Cerebellar nuclear complex (tissue), 1 donor: ENCODE results near the gene TRPM8.
A peak's percentile ranks its signal among the peaks of the same experiment; 100 is the strongest.

Source experiments
- DNase-seq, 2 experiments: peaks; one replicate each; lab custom pipeline; 2025; lab: John Stamatoyannopoulos, UW

TRPM8 gene

DNA sequence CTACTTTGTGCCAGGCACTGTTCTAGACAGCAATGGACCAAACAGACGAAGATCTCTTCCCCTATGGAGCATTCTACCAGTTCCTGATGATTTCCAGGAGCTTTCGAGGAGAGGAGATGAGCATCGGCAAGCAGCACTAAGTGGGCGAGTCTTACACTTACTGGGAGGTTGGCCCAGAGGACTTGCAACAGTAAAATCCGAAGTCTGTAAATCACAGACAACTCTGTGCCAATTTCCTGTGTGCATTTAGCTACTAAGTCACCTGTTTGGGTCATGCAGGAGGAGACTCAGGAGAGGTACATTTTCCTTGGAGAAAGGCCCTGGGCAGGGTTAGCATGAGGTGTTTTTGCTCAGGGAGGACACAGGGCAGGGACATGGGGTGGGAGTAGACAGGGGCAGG, 58.9 kb downstream of the TRPM8 start:
- no peak for DNase-seq

DNA sequence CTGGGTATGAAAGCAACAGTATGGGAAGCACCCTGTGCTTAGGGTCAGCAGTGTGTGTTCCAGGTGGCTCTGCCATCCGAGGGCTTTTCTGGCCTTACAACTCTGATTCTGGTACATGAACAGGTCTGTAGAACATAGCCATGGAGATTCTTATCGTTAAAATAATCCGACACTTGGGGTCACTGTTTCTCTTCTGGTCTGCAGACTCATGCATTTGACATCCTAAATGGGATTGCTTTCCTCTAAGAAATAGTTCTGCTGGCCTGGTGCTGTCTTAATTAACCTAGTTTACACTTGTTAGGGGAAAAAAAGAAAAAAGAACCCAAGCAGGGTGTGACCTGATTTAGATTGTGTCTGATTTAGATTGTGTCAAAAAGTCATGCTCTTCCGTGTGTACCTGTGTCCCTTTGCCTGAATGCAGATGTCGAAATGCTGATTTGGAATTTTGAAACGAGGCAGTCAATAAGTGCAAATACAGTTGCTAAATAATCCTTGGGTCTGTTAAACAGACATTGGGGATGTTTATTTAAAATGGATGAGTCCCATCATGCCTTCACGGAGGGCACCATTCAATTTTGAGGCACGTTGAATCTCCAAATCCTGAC, 59.6 kb downstream of the TRPM8 start:
- peak in 1 of 2 experiments; percentile 52 for DNase-seq

DNA sequence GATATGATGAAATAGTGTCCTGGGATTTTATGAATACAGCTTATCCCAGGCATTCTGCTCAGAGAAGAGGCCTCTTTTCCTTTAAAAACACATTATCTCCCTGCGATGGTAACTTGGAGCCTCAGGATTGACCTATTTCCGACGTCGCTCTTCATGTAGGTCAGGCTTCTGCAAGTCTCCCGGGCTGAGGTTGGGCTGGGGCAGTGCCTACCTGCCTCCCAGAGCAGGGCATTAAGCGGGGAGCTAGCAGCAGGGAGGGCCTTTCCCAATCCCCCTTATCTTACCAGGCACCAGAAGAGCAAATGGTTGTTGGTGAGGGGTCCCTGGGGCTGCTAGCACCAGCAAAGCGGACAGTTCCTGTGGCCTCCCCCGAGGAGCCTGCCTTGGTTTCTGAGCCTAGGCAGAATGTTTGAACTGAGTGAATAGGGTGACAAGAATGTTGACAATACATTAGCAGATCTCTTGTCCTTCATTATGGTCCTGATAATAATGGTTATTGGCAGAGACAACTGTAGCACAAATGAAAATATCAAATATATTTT, 60.2 kb downstream of the TRPM8 start:
- no peak for DNase-seq

DNA sequence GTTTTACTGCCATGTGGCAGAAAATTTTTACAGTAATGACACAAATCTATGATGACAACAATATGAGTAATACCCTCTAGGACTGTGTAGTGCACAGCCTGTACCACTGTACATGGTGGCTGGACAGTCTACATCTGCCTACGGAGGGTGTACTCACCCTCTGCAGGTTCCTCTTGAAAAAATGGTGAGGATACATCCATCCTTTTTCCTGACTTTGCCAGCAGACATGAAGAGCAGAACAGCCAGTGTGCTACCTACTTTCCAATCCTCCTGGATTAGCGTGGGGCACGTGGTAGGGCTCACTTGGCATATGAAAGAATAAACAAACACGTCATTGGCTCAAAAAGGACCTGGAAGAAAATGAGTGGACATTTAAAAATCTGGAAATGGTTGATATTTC, 62.6 kb downstream of the TRPM8 start:
- no peak for DNase-seq

DNA sequence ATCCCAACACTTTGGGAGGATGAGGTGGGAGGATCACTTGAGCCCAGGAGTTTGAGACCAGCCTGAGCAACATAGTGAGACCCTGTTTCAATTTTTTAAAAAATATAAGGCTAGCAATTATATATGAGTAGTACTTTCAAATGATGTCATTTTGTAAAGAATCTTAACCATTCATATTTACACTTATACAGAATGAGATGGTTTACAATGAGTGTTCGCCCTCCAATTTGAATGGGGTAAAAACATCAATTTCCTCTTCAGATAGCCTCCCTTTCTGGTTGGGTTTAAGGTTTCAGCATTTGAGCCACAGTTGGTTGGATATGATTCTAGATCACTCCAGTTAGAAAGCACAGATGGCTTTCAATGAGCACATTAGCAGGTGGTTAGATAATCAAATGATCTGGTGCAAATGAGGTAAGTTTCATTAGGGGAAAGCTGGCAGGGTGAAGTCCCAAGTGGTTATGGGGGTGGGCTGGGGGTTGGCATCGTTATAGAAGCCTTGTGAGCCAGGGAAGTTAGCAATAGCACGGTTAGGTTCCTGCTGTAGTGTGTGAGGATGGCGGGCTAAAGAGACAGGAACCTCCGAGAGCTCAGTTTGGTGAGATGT, 63.9 kb downstream of the TRPM8 start:
- no peak for DNase-seq

DNA sequence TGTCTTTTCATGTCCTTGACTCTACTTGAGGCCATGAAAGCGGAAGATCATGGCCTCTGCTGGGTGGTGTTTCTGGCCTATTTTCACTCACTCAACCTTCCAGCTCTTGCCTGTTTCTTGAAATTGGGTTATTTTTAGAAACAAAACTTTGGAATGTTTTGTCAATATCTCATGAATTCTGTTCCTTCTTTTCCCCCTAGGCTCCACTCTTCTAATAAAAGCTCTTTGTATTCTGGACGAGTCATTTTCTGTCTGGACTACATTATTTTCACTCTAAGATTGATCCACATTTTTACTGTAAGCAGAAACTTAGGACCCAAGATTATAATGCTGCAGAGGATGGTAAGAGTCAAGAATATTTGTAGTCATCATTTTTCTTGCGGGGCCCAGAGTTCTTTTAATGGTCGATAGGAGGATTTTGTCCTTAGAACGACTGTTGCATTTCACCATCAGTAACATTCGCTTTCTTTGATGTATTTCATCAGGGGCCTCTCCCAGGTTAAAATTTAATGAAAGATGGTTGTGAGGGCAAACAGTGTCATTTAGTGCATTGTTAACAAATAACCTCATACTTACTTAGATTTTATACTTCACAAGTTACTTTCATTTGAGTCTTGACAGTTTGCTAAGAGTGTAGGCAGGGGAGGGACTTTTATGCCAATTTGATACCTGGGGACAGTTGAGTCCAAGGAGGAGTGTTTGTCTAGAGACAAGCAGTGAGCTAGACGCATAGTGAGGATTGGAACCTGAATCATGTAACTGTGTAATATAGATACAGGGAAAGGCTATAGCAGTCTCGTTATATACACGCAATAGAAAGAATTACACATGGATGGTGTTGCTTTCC, 64.6 kb downstream of the TRPM8 start:
- DNase-seq = no peak

DNA sequence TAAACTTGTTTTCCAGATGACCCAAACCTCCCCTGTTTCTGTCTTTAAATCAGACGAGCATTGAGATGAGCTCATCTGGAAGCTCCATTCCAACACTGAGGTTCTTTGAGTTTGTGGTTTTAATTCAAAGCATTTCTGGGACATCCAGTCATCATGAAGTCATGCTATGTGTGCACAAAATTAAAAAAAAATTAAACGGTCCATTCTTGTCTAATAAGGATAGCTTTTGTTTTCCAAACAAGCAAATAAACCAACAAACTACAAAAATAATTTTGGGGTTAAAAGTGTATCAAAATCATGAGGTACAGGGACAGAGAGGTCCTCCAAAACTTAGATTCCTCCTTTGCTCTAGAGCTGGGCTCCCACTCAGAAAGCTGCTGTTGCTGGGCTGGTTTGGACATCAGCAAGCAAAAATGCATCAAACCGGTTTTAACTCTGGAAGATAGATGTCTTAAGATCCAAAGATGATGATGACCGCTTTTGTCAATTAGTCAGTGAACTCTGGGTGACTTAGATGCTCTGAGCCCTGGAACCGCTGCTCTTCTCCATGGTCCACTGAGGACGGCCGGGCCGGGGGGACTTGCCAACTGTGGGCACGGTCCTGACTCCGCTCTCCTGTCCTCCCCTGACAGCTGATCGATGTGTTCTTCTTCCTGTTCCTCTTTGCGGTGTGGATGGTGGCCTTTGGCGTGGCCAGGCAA, 65.4 kb downstream of the TRPM8 start:
- DNase-seq = no peak

DNA sequence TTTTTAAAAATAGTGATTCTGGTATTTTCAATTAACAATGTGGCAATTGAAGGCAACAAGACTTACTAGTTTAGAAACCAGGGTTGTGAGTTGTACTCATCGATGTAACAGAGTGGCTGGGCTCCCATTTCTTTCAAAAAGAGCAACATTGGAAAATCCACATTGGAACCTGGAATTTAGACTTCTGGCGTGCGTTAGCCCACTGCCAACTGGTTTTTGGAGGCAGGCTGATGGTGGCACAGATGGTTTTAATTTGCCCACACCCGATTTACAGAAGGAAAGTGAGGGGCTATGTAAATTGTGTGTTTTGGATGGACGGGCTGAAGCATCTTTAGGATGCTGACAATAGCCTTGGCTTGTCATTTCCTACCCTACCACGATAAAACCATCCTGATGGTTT, 66.3 kb downstream of the TRPM8 start:
- no peak for DNase-seq

DNA sequence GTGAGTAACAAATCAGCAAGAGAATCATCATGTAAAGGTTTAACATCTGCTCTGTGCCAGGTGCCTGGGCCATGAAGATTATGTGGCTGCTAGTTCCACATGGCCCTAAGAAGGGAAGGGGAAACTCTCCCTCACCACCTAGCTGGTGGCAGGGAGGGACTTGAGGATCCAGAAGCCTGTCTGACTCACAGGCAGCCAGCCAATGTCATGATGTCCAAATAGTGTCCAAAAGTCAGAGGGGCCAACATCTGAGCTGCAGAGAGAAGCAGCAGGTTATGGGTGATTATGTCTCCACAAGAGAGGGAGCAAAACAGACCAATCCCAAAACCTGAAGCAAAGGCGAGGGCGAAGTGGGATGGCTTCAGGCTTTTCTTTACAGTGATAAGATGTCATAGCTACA, 71.4 kb downstream of the TRPM8 start:
- DNase-seq = no peak

DNA sequence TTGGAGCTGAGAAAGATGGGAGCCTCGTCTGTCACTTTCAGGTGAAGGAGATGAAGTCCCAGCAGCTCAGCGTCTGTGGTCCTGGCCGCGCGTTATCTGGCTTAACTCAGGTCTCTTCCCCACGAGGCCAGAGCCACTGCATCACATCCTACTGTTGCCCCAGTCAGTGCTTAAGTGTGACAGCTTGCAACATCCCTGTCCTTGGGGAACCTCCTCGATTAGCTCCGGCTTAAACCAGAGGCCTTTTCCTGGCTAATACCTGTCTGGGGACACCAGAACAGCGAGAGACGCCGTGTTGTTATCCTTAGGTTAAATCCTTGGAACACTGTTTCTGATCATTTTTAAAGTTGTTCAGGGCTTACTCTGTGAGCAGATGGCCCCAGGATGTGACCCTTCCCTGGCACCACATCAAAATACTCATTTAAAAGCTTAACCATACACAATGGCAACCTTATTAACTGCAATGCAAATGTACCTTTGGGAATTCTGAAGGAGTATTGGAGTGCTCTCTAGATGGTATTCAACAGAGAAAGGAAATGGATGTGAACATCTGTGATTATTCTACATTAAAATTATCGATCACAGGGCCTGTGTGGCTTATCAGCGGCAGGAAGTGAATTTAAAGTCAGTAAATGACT, 72.2 kb downstream of the TRPM8 start:
- no peak for DNase-seq

DNA sequence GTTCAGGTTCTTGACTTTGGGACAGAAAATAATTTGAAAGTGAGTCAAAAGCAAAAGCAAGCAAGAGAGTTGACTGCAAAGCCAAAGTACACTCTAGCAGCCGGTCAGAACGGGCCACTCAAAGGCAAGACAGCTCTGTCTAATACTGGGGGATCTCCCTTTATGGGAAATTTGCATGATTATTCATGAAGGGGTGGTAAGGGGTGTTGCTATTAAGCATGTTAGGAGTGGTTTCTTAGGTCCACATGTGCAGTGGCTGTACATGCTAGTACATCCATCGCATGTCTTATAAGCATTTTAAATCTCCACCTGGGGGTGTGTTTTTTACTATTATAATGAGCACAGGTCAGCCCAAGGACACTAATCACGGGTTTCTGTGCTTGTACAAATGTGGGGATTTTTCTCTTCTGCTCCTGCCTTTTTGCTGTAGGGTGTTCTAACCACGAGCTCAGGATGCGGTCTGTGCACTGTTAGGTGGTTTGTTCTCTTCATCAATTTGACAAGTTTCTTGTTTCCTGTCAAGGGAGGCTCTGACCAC, 73.2 kb downstream of the TRPM8 start:
- no peak for DNase-seq

DNA sequence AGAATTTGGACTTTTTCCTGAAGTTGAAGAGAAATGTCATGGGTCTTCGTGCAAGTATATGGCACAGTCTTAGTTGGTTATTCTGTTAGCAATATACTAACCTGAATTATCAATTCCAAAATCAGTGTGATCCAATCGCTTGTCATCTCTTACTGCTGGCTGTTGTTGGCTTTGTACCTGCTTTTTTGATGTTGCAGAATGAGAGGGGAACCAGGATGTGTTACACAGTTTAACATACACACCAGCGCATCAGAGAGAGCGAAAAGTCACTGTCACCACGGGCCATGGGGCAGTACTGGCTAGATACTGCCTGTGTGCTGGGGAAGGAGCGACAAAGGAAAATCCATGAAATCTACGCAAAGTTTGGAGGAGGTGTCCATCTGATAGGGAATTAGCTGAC, 74.0 kb downstream of the TRPM8 start:
- DNase-seq = no peak

DNA sequence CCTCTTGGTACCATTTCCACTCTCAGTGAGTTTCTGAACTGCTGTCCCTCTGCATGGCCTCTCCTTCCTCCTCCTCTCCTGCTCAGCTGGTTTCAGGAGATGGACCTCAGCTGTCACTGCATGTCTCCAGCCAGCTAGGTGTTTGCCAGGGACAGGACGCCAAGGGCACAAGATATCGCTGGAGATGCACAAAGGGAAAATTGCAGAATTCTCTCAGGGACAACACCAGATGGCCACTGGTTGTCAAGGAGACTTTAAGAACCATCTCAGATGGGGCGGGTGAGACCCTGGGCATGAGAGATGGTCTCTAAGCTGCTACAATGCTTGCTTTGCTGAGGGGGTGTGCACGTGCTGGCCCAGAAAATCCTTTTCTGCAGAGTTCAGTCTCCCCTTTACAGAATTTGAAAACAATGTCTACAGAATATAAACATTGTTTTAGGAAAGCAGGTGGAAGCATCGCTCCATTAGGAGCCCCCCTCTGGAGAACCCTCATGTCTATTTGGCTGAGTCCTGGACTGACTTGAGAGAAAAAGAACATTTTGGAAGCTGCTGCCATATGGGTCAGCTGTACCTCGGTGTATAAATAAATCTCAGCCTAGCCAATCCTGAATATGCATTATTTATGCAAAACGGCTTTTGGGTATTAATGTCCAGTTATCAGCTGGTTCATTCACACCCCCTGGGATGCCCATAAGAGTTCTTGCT, 75.5 kb downstream of the TRPM8 start:
- peak; percentile 53 to 92 for DNase-seq

DNA sequence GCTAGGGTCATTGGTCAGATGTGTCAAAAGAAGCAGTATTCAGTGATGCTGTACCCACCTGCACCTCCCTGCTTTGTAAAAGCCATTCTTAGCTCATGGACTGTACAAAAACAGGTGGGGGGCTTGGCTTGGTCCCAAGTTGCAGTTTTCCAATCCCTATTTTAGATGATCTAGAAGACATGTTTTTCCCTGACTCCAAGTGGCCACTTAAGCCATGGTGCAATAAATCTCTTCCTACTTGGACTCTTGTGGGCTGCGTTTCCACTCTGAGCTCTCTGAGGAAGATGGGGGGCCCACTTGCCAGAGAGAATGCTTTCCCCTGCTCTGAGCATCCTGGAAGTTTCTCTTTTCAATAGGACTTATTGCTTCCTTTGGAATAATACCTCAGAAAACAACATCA, 76.3 kb downstream of the TRPM8 start:
- no peak for DNase-seq

DNA sequence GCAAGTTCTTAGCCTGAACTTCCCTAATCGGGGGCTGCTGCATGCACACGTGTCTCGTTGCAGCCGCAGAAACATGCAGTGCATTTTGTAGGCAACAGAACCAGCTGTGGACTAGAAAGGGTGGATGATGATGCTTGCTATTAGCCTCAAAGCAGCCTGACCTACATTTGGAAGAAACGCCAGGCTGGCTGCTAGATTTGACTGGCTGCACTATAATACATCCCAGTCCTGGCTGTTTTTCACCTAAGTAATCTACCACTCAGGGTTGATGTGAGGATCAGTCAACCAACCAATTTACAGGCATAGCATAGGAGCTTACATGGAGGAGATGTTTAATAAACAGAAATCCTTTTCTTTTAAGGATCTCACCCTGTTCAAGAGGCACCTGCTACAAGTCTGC, 77.0 kb downstream of the TRPM8 start:
- DNase-seq = peak in 1 of 2 experiments; percentile 48

DNA sequence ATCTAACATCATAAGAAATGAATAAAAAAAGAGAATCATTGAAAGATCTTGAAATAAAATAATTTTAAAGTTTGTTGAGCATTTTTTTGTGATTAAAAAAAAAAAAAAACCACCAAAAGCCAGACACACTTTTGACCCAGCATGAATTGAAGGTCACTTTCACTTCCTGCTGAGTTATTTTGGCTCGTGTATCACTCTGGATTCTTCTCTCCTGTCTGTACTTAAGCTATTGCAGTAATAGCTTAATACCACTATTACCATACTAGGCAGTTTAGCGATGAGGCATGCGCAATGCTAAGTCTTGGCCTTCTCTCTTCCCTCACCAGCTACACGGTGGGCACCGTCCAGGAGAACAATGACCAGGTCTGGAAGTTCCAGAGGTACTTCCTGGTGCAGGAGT, 78.8 kb downstream of the TRPM8 start:
- no peak for DNase-seq

DNA sequence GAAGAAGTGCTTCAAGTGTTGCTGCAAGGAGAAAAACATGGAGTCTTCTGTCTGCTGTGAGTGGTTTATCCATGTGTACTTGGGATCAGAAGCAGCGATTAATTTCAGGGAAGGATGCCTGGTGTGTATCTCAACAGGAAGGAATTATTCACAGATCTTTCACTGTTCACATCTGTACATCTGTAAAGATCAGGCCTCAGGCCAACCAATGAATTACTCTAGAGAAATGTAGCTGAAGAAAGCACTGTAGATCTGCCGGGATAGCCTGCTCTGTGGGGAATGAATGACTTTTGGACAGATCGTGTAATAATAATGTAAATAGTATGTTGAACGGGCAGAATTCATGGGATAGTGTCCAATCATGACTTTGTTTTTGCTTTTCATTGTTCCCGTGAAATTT, 79.3 kb downstream of the TRPM8 start:
- no peak for DNase-seq

DNA sequence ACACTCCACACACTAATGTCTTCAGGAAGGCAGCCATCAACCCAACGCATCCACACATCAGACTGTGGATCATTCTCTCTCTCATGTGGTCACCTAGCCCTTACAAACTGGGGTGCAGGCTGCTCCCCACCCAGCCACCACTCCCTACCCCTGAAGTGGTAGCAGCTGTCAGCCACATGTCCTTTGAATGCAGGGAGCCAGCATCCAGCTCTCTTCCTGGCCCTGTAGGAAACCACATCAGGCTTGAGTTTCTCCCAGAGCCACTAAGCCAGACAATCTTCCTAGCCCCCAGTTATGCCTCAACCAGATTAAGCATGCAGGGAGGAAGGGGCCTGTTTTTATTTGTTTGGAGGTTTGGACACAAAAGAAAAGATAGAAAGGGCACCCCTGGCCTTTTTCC, 80.5 kb downstream of the TRPM8 start:
- DNase-seq = no peak

DNA sequence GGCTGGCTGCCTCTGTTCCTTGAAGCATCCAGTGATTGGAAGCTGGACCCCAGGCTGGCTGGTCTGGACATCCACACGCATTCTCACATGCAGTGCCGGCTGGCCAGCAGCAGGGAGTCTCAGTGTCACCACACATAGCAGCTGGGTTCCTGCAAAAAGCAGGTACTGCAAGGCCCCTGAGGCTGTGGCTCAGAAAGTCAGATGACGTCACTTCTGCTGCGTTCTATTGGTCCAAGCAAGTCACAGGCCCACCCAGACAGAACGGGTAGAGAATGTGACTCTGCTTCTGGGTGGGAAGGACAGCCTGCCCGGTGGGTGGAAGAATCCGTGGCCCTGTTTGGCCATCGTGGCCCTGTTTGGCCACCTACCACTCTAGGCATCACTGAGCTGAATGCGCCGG, 82.0 kb downstream of the TRPM8 start:
- DNase-seq = no peak

DNA sequence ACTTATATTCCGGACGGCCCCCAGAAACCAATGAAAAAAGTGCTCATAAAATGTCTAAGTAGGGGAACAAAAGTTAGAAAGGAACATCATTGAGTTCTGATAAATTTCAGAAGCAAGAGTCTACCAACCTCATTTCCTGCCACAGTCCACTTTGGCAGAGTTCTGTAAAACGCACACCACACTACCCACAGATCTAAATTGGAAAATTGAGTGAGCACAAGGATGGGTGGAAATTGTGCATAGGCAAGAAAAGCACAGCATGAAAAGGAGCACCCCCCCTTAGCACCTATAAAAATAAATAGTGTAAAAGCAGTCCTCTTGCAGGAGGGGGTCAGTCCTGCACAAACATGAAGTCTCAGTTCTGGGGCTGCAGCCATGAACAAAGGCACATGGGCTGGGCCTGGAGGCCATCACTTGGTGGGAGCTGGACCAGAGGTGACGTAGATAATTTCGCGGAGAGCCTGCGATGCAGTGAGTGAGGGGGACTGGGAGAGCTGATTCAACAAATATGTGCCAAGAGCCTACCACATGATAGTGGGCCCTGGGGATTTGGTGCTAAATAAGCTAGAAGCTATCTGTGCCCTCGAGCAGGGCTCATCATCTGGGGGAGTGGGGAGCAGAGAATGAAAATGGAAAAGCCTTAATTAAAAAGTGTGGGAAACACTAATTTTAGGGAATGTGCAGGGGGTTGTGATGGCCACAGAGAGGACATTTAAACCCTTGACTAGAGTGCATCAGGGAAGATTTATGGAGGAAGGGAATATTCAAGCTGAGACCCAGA, 84.4 kb downstream of the TRPM8 start:
- no peak for DNase-seq
